GM12878 (cell line): ENCODE data around the gene SULT1A2. TPM values are rescaled to one million over a fixed set of nuclear protein-coding genes. Genes with fewer than 3 reads are reported as not detected.

ENCODE experiments used
- ATAC-seq: fragments of 200-7000 bp; cut with Tn5 transposase; 3 replicates; pipeline ENCODE4 v1.9.1; 2020; ENCODE audit warnings: mild to moderate bottlenecking, moderate library complexity
- BruUV-seq: library from RNA; stranded (reverse); fragments of 400-500 nt; replicated peaks from 2 replicates; lab custom pipeline; 2021; lab: Mats Ljungman, UMichigan
- CTCF ChIA-PET: fragments of 300-600 bp; sonication (Branson Sonifier 250); formaldehyde crosslinking; extraction: SDS; loops from one replicate; lab custom pipeline; 2021; ENCODE audit warnings: inconsistent platforms; lab: Yijun Ruan, JAX
- POLR2A ChIA-PET: fragments of 350-600 bp; formaldehyde crosslinking; extraction: SDS; loops from one replicate; lab custom pipeline; 2021; ENCODE audit warnings: inconsistent platforms; lab: Charles Lee
- RAD21 ChIA-PET: fragments of 300-600 bp; sonication (Branson Sonifier 250); formaldehyde crosslinking; loops from one replicate; lab custom pipeline; 2023; ENCODE audit warnings: antibody characterized with exemption; ENCODE audit not compliant: unreplicated experiment; lab: Charles Lee
- SMC1A ChIA-PET: fragments of 300-600 bp; sonication (Branson Sonifier 250); formaldehyde crosslinking; loops from one replicate; lab custom pipeline; 2023; ENCODE audit not compliant: unreplicated experiment, uncharacterized antibody; lab: Charles Lee
- DNase-seq: peaks from one replicate; pipeline ENCODE4 v3.0.0-alpha.2; 2011; ENCODE audit warnings: low read depth, low spot score
- FAIRE-seq: peaks from 3 replicates; lab custom pipeline; 2011; peaks lifted over from hg19 to GRCh38; lab: Jason Lieb, UNC
- H2AFZ ChIP-seq: 2 replicates; pipeline ENCODE4 v1.6.0; 2011; ENCODE audit warnings: low read depth, low read length, control low read depth; ENCODE audit not compliant: control insufficient read depth
- H3K27ac ChIP-seq: 2 replicates; pipeline ENCODE4 v1.5.1; 2011; ENCODE audit warnings: control low read depth; ENCODE audit not compliant: control insufficient read depth, insufficient read depth
- H3K27me3 ChIP-seq, 2 experiments: replicated peaks in 1 of 2; 2 replicates each; pipeline versions ENCODE4 v1.6.0 to v1.6.1; 2011; ENCODE audit warnings: low read length in 1 of 2; ENCODE audit not compliant: control insufficient read depth in 2 of 2, insufficient read depth in 2 of 2
- H3K36me3 ChIP-seq, 2 experiments: 2 replicates each; pipeline ENCODE4 v1.5.1; 2011; ENCODE audit warnings: low read length in 1 of 2; ENCODE audit not compliant: control insufficient read depth in 2 of 2, insufficient read depth in 2 of 2
- H3K4me1 ChIP-seq: 2 replicates; pipeline ENCODE4 v1.6.1; 2011; ENCODE audit warnings: mild to moderate bottlenecking, low read length, moderate library complexity, mixed read lengths; ENCODE audit not compliant: control insufficient read depth, insufficient read depth
- H3K4me2 ChIP-seq: 2 replicates; pipeline ENCODE4 v1.6.0; 2011; ENCODE audit warnings: control low read depth; ENCODE audit not compliant: control insufficient read depth, insufficient read depth
- H3K4me3 ChIP-seq: fragments of 200-600 bp; sonication (generic); 2 replicates; pipeline ENCODE4 v1.5.1; 2016
- H3K79me2 ChIP-seq: 2 replicates; pipeline ENCODE4 v1.6.0; 2011; ENCODE audit warnings: low read length; ENCODE audit not compliant: control insufficient read depth, insufficient read depth
- H3K9ac ChIP-seq: 2 replicates; pipeline ENCODE4 v1.8.0; 2011; ENCODE audit warnings: low read length, control low read depth, mixed read lengths; ENCODE audit not compliant: control insufficient read depth, insufficient read depth
- H3K9me3 ChIP-seq: replicated peaks from 3 replicates; pipeline ENCODE4 v1.5.1; 2011; ENCODE audit warnings: mild to moderate bottlenecking, low read length; ENCODE audit not compliant: control insufficient read depth, insufficient read depth
- H4K20me1 ChIP-seq: 2 replicates; pipeline ENCODE4 v1.6.0; 2011; ENCODE audit not compliant: control insufficient read depth, insufficient read depth
- BHLHE40 ChIP-seq, 2 experiments: fragments of 450-650 bp in 1 of 2; IDR thresholded peaks; 2 replicates each; pipeline ENCODE4 v1.6.1; 2011 to 2017; ENCODE audit warnings: low read depth in 2 of 2, borderline replicate concordance in 1 of 2, improper control_type of control experiment in 1 of 2, low read length in 1 of 2, mild to moderate bottlenecking in 1 of 2
- BMI1 ChIP-seq: fragments of 450-650 bp; IDR thresholded peaks from 2 replicates; pipeline ENCODE4 v1.6.1; 2016; ENCODE audit warnings: mild to moderate bottlenecking, moderate library complexity, borderline replicate concordance
- E2F8 ChIP-seq: fragments of 450-650 bp; IDR thresholded peaks from 2 replicates; pipeline ENCODE4 v1.6.1; 2018; ENCODE audit warnings: mild to moderate bottlenecking, low read depth, moderate library complexity; ENCODE audit not compliant: partially characterized antibody
- EP300 ChIP-seq, 2 experiments: fragments of 150-350 bp in 1 of 2; IDR thresholded peaks; 2 replicates each; pipeline ENCODE4 v1.6.1; 2011 to 2012; ENCODE audit warnings: low read depth in 2 of 2, low read length in 2 of 2, borderline replicate concordance in 1 of 2, improper control_type of control experiment in 1 of 2, inconsistent platforms in 1 of 2; ENCODE audit not compliant: control insufficient read depth in 1 of 2
- ESRRA ChIP-seq: IDR thresholded peaks from 2 replicates; pipeline ENCODE4 v1.6.1; 2012; ENCODE audit warnings: mild to moderate bottlenecking, low read length, improper control_type of control experiment
- ETV6 ChIP-seq, 2 experiments: fragments of 450-650 bp in 1 of 2; IDR thresholded peaks in 1 of 2; conservative IDR thresholded peaks in 1 of 2; 2 replicates each; pipeline ENCODE4 v1.6.1; 2014; ENCODE audit warnings: antibody characterized with exemption in 1 of 2, borderline replicate concordance in 1 of 2, low read depth in 1 of 2, mild to moderate bottlenecking in 1 of 2, moderate library complexity in 1 of 2
- IKZF2 ChIP-seq, 2 experiments: fragments of 450-650 bp; IDR thresholded peaks; 2 replicates each; pipeline ENCODE4 v1.6.1; 2017; ENCODE audit warnings: mild to moderate bottlenecking in 2 of 2, moderate library complexity in 2 of 2
- KDM1A ChIP-seq: fragments of 200-600 bp; sonication (generic); IDR thresholded peaks from 2 replicates; pipeline ENCODE4 v1.6.1; 2016; ENCODE audit warnings: borderline replicate concordance
- NFIC ChIP-seq: IDR thresholded peaks from 2 replicates; pipeline ENCODE4 v1.6.1; 2012; ENCODE audit warnings: low read depth, mild to moderate bottlenecking, inconsistent platforms, low read length, moderate library complexity
- PML ChIP-seq: IDR thresholded peaks from 2 replicates; pipeline ENCODE4 v1.6.1; 2012; ENCODE audit warnings: low read length, inconsistent platforms
- POLR2AphosphoS5 ChIP-seq: IDR thresholded peaks from 2 replicates; pipeline ENCODE4 v1.6.1; 2011; ENCODE audit warnings: mild to moderate bottlenecking, low read length, inconsistent platforms
- POU2F2 ChIP-seq: IDR thresholded peaks from 3 replicates; pipeline ENCODE4 v1.6.1; 2011; ENCODE audit warnings: low read depth, mild to moderate bottlenecking, low read length, borderline replicate concordance
- SUZ12 ChIP-seq: fragments of 200-600 bp; sonication (generic); IDR thresholded peaks from one replicate; pipeline ENCODE4 v1.6.1; 2018; ENCODE audit warnings: antibody characterized with exemption, mild to moderate bottlenecking; ENCODE audit not compliant: unreplicated experiment
- TCF3 ChIP-seq: IDR thresholded peaks from 2 replicates; pipeline ENCODE4 v1.6.1; 2012; ENCODE audit warnings: low read depth, mild to moderate bottlenecking, low read length, borderline replicate concordance; ENCODE audit not compliant: insufficient read depth
- WRNIP1 ChIP-seq: IDR thresholded peaks from 2 replicates; pipeline ENCODE4 v1.6.1; 2011; ENCODE audit warnings: low read depth, low read length, improper control_type of control experiment, borderline replicate concordance
- YY1 ChIP-seq: IDR thresholded peaks from 2 replicates; pipeline ENCODE4 v1.6.1; 2011; ENCODE audit warnings: low read depth, mild to moderate bottlenecking, low read length
- ZNF384 ChIP-seq: IDR thresholded peaks from 2 replicates; pipeline ENCODE4 v1.6.1; 2012; ENCODE audit warnings: low read depth, mild to moderate bottlenecking, low read length, improper control_type of control experiment, borderline replicate concordance
- ZNF622 ChIP-seq: fragments of 450-650 bp; IDR thresholded peaks from 2 replicates; pipeline ENCODE4 v1.6.1; 2017; ENCODE audit warnings: mild to moderate bottlenecking, inconsistent platforms
- WGBS: methylation state at CpG from one replicate; pipeline ENCODE4 v1.1.6; 2016; ENCODE audit warnings: low lambda C conversion rate; ENCODE audit not compliant: insufficient replicate concordance, insufficient coverage; ENCODE audit errors: missing lambda C conversion rate; 5-methylcytosine and 5-hydroxymethylcytosine counted together
- in situ Hi-C: fragments of 300-500 bp; cut with MboI; formaldehyde crosslinking; loops from 9 replicates; pipeline ENCODE4 v1.14.3; 2018; ENCODE audit warnings: mixed read lengths
- intact Hi-C: fragments of 100-400 bp; cut with micrococcal nuclease; formaldehyde crosslinking; loops from one replicate; pipeline ENCODE4 v1.14.2; 2022; ENCODE audit not compliant: unreplicated experiment
- polyA plus RNA-seq, 11 experiments: library from polyadenylated mRNA; depleted of rRNA in 4 of 11; unstranded in 6 of 11; stranded (reverse) in 5 of 11; fragments of >200 nt; fragmentation: Nextera tagmentation in 4 of 11; fragmentation: Illumina TruSeq in 1 of 11; extraction: Ambion mirVana in 4 of 11; extraction: Trizol in 1 of 11; gene quantifications; 1 replicate in 1 of 11; 2 replicates in 10 of 11; pipeline versions ENCODE4 v1.2.1 to v1.2.3, GENCODE V29; 2011 to 2016; ENCODE audit warnings: inconsistent platforms in 2 of 11, missing spikeins in 2 of 11, low read depth in 1 of 11
- total RNA-seq, 4 experiments: library from RNA; depleted of rRNA in 3 of 4; stranded (reverse); fragments of >200 nt in 3 of 4; fragmentation: Illumina TruSeq in 1 of 4; extraction: Trizol in 1 of 4; gene quantifications; 2 replicates each; pipeline versions ENCODE4 v1.2.1 to v1.2.3, GENCODE V29; 2013 to 2021
- TF ChIP-seq, protein P1 (sequence below): IDR thresholded peaks from 2 replicates; pipeline ENCODE4 v1.6.1; 2012; ENCODE audit warnings: low read depth, low read length, improper control_type of control experiment
- TF ChIP-seq, protein P2 (sequence below): IDR thresholded peaks from 2 replicates; pipeline ENCODE4 v1.6.1; 2011; ENCODE audit warnings: low read depth, mild to moderate bottlenecking, low read length, moderate library complexity, borderline replicate concordance; ENCODE audit errors: extremely low read depth

Gene SULT1A2
- total and polyA plus RNA-seq, 10 of the 15 experiments (the other 5 are each of a cell fraction or from before 2014, with no cell fraction given), result 0.06 to 0.39 (median 0.07) TPM; not detected in 7

DNA sequence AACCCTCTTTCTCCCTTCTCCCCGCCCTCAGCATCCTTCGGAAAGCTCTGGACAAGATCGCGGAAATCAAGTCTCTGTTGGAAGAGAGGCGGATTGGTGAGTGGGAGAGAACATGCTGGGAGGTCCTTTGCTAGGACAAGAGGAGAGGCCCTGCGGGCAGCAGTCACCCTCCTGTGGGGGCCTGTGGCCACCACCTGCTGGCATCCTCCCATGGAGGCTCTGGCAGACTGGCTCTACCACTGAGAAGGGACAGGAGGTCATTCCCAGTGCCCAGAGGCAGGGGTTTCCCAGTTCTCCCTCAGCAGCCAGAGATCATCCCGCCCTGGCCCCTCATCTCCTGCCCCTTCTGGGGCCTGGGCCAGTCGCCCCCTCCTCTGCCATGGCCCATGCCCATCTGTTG is 7.8 kb downstream of the SULT1A2 start:
- Histone ChIP-seq H3K4me2 (no peak overlapping the region), H3K36me3 (peaks cover 8 to 16% of the 10 kb centered on the region in 2 experiments; a peak in 3 of 4 replicates), H3K9ac (no peak overlapping the region), H3K4me1 (no peaks in the 10 kb centered on the region; the same call in 1 of the 2 replicates), H3K27ac (no peak overlapping the region), H3K79me2 (no peaks in the 10 kb centered on the region), H2AFZ (no peak overlapping the region), H3K27me3 (no peaks in the 10 kb centered on the region), H3K4me3 (no peak overlapping the region), H3K9me3 (no peaks in the 10 kb centered on the region), H4K20me1 (no peaks in the 10 kb centered on the region)
- ATAC-seq (no peak), FAIRE-seq (no peak), DNase-seq (no peak)
- ChIA-PET POLR2A (no interaction called here), RAD21 (no interaction called here), CTCF (no interaction called here), SMC1A (no interaction called here)
- intact Hi-C loops, result no loop called here
- 68% methylated on average over 8 of the region's 8 CpGs for WGBS
- BruUV-seq, result no TSS peak
- in situ Hi-C loops, result no loop called here
- no peak for TF ChIP-seq NFIC
- TF ChIP-seq E2F8, result no peak
- TF ChIP-seq, protein P1, sequence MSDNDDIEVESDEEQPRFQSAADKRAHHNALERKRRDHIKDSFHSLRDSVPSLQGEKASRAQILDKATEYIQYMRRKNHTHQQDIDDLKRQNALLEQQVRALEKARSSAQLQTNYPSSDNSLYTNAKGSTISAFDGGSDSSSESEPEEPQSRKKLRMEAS, result no peak
- no peak for TF ChIP-seq ZNF622
- no peak for TF ChIP-seq TCF3
- no peak for TF ChIP-seq BMI1
- no peak for TF ChIP-seq BHLHE40 (IDR thresholded peaks at IDR 0.05; ENCODE audit: borderline replicate concordance in 1 of 2, low read depth in 2 of 2, low read length in 1 of 2)
- no peak for TF ChIP-seq YY1
- TF ChIP-seq IKZF2 (IDR thresholded peaks at IDR 0.05), result no peak
- TF ChIP-seq PML, result no peak
- no peak for TF ChIP-seq ETV6 (conservative IDR thresholded peaks at IDR 0.05 in 1 of 2, IDR thresholded peaks at IDR 0.05 in 1 of 2; ENCODE audit: borderline replicate concordance in 1 of 2, low read depth in 1 of 2)
- no peak for TF ChIP-seq ESRRA
- TF ChIP-seq ZNF384, result no peak
- TF ChIP-seq POLR2AphosphoS5, result no peak
- TF ChIP-seq WRNIP1, result no peak
- TF ChIP-seq, protein P2, sequence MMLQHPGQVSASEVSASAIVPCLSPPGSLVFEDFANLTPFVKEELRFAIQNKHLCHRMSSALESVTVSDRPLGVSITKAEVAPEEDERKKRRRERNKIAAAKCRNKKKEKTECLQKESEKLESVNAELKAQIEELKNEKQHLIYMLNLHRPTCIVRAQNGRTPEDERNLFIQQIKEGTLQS, result no peak
- TF ChIP-seq EP300 (IDR thresholded peaks at IDR 0.05; ENCODE audit: borderline replicate concordance in 1 of 2, control insufficient read depth in 1 of 2, low read depth in 2 of 2, low read length in 2 of 2), result no peak
- TF ChIP-seq SUZ12, result no peak
- TF ChIP-seq POU2F2, result no peak
- no peak for TF ChIP-seq KDM1A
